ENCODE results near the gene HSPA12B. TPM values are rescaled to one million over a fixed set of nuclear protein-coding genes. Genes with fewer than 3 reads are reported as not detected.

The HSPA12B gene
- total RNA-seq, 1 donor from 2014 or later = 64.8 TPM

- no peak for DNase-seq (ENCODE audit: low spot score in 2 of 2)
- no peak for TF ChIP-seq CTCF (IDR thresholded peaks at IDR 0.05)
- Histone ChIP-seq H3K27me3 (no peaks in the 10 kb centered on the region), H3K4me1 (peaks cover 3 to 5% of the 10 kb centered on the region in 2 donors), H3K27ac (no peak overlapping the region), H3K36me3 (no peaks in the 10 kb centered on the region), H3K9me3 (no peaks in the 10 kb centered on the region), H3K4me3 (no peak overlapping the region)
- intact Hi-C loops (cut with DNase I) = no loop called here
These were observed 22.8 kb downstream of the HSPA12B start for GRCh38 chr20:3755269-3755668.

- intact Hi-C loops (cut with DNase I) = no loop called here
- H3K9me3 ChIP-seq = no peaks in the 10 kb centered on the region
These were observed 23.5 kb downstream of the HSPA12B start for GRCh38 chr20:3755814-3756480.

GRCh38 chr20:3757268-3757667, 24.8 kb downstream of the HSPA12B start:
- no peak overlapping the region for H3K27ac ChIP-seq
- no peaks in the 10 kb centered on the region for H3K4me1 ChIP-seq
- H3K9me3 ChIP-seq = no peaks in the 10 kb centered on the region
- H3K4me3 ChIP-seq = no peak overlapping the region
- no peaks in the 10 kb centered on the region for H3K27me3 ChIP-seq
- TF ChIP-seq CTCF (IDR thresholded peaks at IDR 0.05) = no peak
- DNase-seq (ENCODE audit: low spot score in 2 of 2) = no peak
- H3K36me3 ChIP-seq = no peaks in the 10 kb centered on the region
- intact Hi-C loops (cut with DNase I) = no loop called here

More at GRCh38 chr20:3755814-3756480, 23.5 kb downstream of the HSPA12B start:
- no peaks in the 10 kb centered on the region for H3K36me3 ChIP-seq
- TF ChIP-seq CTCF (IDR thresholded peaks at IDR 0.05) = no peak
- peaks cover 3 to 5% of the 10 kb centered on the region in 2 donors for H3K4me1 ChIP-seq
- DNase-seq (ENCODE audit: low spot score in 2 of 2) = no peak
- no peaks in the 10 kb centered on the region for H3K27me3 ChIP-seq
- H3K27ac ChIP-seq = no peak overlapping the region
- no peak overlapping the region for H3K4me3 ChIP-seq

- Histone ChIP-seq H3K4me1 (no peaks in the 10 kb centered on the region), H3K9me3 (no peaks in the 10 kb centered on the region), H3K27ac (no peak overlapping the region), H3K36me3 (no peaks in the 10 kb centered on the region), H3K4me3 (no peak overlapping the region), H3K27me3 (no peaks in the 10 kb centered on the region)
- DNase-seq (ENCODE audit: low spot score in 2 of 2) = no peak
- no peak for TF ChIP-seq CTCF (IDR thresholded peaks at IDR 0.05)
- intact Hi-C loops (cut with DNase I) = no loop called here
These were observed 26.1 kb downstream of the HSPA12B start for GRCh38 chr20:3758566-3758965.

DNA sequence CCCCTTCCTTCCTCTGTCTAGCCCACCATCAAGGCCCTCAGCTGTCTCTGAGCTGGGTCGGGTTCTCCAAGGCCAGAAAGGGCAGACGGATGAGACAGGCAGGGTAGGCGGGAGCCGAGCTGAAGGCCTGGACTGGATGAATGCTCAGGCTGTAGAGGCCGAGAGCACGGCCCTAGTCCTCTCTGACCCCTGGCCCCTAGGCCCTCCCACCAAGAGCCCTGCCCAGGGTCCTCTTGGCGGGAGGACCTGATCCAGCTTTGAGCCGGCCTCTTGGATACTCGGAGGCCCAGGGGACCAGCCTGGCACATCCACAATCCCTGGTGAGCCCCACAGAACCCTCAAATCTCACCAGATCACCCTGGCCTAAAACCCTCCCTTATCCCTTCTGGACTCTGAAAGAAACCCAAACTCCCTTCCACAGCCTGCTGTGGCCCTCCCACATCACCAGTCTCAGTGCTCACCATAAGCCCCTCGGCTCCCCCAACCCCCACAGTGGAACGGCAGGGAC, 26.9 kb downstream of the HSPA12B start:
- no peak for TF ChIP-seq CTCF (IDR thresholded peaks at IDR 0.05)
- Histone ChIP-seq H3K36me3 (no peaks in the 10 kb centered on the region), H3K27ac (no peak overlapping the region), H3K4me1 (no peaks in the 10 kb centered on the region), H3K9me3 (no peaks in the 10 kb centered on the region), H3K27me3 (no peaks in the 10 kb centered on the region), H3K4me3 (no peak overlapping the region)
- intact Hi-C loops (cut with DNase I) = no loop called here
- DNase-seq (ENCODE audit: low spot score in 2 of 2) = no peak
